Measurements from ENCODE around the gene TCHHL1. TPM values are rescaled to one million over a fixed set of nuclear protein-coding genes. Genes with fewer than 3 reads are reported as not detected.

TCHHL1 gene
- total and polyA plus RNA-seq, 9 of the 15 experiments (the other 6 are each of a cell fraction or from before 2014, with no cell fraction given), result not detected

- H3K9ac ChIP-seq (ENCODE audit: insufficient read depth in 1 of 2, low read depth in 2 of 2, low read length in 2 of 2), result no peak within 1 kb of the TSS
- no peaks in the 10 kb centered on the region for H3K36me3 ChIP-seq (ENCODE audit: control insufficient read depth, insufficient read depth, low read length)
- ChIA-PET POLR2A (interaction anchor here (0.7 kb wide), 1 partner anchor 57 kb away, joined by 3 read pairs; no protein-coding TSS in a partner anchor), CTCF (ENCODE audit: low intra/inter-chr PET ratio) (no interaction called here)
- peaks cover 6 to 25% of the 10 kb centered on the region in 2 experiments; a peak in 3 of 5 replicates for H3K27me3 ChIP-seq (ENCODE audit: control insufficient read depth in 2 of 2, insufficient read depth in 2 of 2, low read length in 2 of 2)
- FAIRE-seq (no peak), DNase-seq (ENCODE audit: extremely low read depth in 1 of 4, low spot score in 3 of 4) (no peak), ATAC-seq (no peak)
- no peaks in the 10 kb centered on the region for H3K9me3 ChIP-seq (replicated peaks; ENCODE audit: control insufficient read depth, insufficient read depth, low read depth, low read length)
- H3K4me3 ChIP-seq, result no peak within 1 kb of the TSS
- peaks cover 0 to 14% of the 10 kb centered on the region in 2 experiments; a peak in 1 of 5 replicates for H3K4me1 ChIP-seq (replicated peaks in 1 of 2; ENCODE audit: control insufficient read depth in 2 of 2, insufficient read depth in 2 of 2, low read length in 2 of 2)
- H4K20me1 ChIP-seq (replicated peaks; ENCODE audit: control insufficient read depth, insufficient read depth, low read length), result no peaks in the 10 kb centered on the region
- BruUV-seq (replicated peaks), result no TSS peak
- 0% methylated on average over 3 of the region's 4 CpGs for WGBS (ENCODE audit: insufficient coverage, low coverage, missing lambda C conversion rate)
- in situ Hi-C loops (cut with MboI) (no loop called here), intact Hi-C loops (cut with micrococcal nuclease) (no loop called here)
- H2AFZ ChIP-seq (ENCODE audit: low read depth, low read length), result no peak within 1 kb of the TSS
- no peak within 1 kb of the TSS for H3K27ac ChIP-seq (ENCODE audit: extremely low read depth, low read depth, low read length)
- no peaks in the 10 kb centered on the region for H3K79me2 ChIP-seq (ENCODE audit: control insufficient read depth, insufficient read depth, low read length)
- no peak within 1 kb of the TSS for H3K4me2 ChIP-seq (ENCODE audit: insufficient read depth, low read length)
- H3K9me1 ChIP-seq (ENCODE audit: control insufficient read depth, insufficient read depth, low read length), result no peaks in the 10 kb centered on the region
- TF ChIP-seq TARDBP (IDR thresholded peaks at IDR 0.05) (no peak), SFPQ (IDR thresholded peaks at IDR 0.05; ENCODE audit: low read depth, low read length) (no peak), POLR3G (IDR thresholded peaks at IDR 0.05; ENCODE audit: extremely low read depth, insufficient read length, insufficient replicate concordance) (no peak), PKNOX1 (IDR thresholded peaks at IDR 0.05) (no peak), ZNF584 (CRISPR knock-in tag; IDR thresholded peaks at IDR 0.05; ENCODE audit: low read depth) (no peak), UBTF (IDR thresholded peaks at IDR 0.05; ENCODE audit: borderline replicate concordance in 1 of 2, low read depth in 2 of 2, low read length in 2 of 2) (no peak), USF2 (CRISPR knock-in tag; IDR thresholded peaks at IDR 0.05) (no peak), RBBP5 (IDR thresholded peaks at IDR 0.05; ENCODE audit: borderline replicate concordance, insufficient read depth, low read length, poor library complexity, severe bottlenecking) (no peak), TEAD4 (IDR thresholded peaks at IDR 0.05; ENCODE audit: low read length) (no peak), TEAD4 (CRISPR knock-in tag; IDR thresholded peaks at IDR 0.05; ENCODE audit: borderline replicate concordance) (no peak), SRF (CRISPR knock-in tag; IDR thresholded peaks at IDR 0.05) (no peak), STAT6 (CRISPR knock-in tag; IDR thresholded peaks at IDR 0.05) (no peak), ZNF79 (CRISPR knock-in tag; IDR thresholded peaks at IDR 0.05; ENCODE audit: low read depth) (no peak)
Observed at GRCh38 chr1:152115344-152115743, 26.5 kb upstream of the TCHHL1 start, which contains the start of gene TCHH. Gene TCHH (minus strand): TSS chr1:152115444. CDS start chr1:152114080, 1,364 bp downstream.
